ENCODE measurements around the gene ROBO2. TPM values are rescaled to one million over a fixed set of nuclear protein-coding genes. Genes with fewer than 3 reads are reported as not detected.

ROBO2 gene
- total and polyA plus RNA-seq, 10 of the 15 experiments (the other 5 are each of a cell fraction or from before 2014, with no cell fraction given): 0.22 to 2.5 (median 0.81) TPM

GRCh38 chr3:77460326-77460725 is 420.4 kb downstream of the ROBO2 start (continued):
- TF ChIP-seq GATAD2B (conservative IDR thresholded peaks at IDR 0.05; ENCODE audit: low read depth): no peak
- TF ChIP-seq, protein P1, sequence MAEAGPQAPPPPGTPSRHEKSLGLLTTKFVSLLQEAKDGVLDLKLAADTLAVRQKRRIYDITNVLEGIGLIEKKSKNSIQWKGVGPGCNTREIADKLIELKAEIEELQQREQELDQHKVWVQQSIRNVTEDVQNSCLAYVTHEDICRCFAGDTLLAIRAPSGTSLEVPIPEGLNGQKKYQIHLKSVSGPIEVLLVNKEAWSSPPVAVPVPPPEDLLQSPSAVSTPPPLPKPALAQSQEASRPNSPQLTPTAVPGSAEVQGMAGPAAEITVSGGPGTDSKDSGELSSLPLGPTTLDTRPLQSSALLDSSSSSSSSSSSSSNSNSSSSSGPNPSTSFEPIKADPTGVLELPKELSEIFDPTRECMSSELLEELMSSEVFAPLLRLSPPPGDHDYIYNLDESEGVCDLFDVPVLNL (IDR thresholded peaks at IDR 0.05; ENCODE audit: low read depth, low read length): no peak
- no peak for TF ChIP-seq SP1 (IDR thresholded peaks at IDR 0.05; ENCODE audit: low read depth, low read length)
- TF ChIP-seq MTA2 (IDR thresholded peaks at IDR 0.05; ENCODE audit: low read depth): no peak
- no peak for TF ChIP-seq RELA (IDR thresholded peaks at IDR 0.05; ENCODE audit: borderline replicate concordance, partially characterized antibody)
- no peak for TF ChIP-seq PAX5 (IDR thresholded peaks at IDR 0.05; ENCODE audit: borderline replicate concordance, low read depth, low read length)

- in situ Hi-C loops (cut with MboI) (no loop called here), intact Hi-C loops (cut with micrococcal nuclease; ENCODE audit: unreplicated experiment) (no loop called here)
- ATAC-seq: no peak
- RAD21 ChIA-PET (ENCODE audit: unreplicated experiment): no interaction called here
- POLR2A ChIA-PET: no interaction called here
- FAIRE-seq: no peak
- H4K20me1 ChIP-seq (ENCODE audit: control insufficient read depth, insufficient read depth): no peaks in the 10 kb centered on the region
- WGBS (ENCODE audit: insufficient coverage, insufficient replicate concordance, low lambda C conversion rate, missing lambda C conversion rate): 0% methylated on average over 1 of the region's 1 CpG
- H3K27ac ChIP-seq (ENCODE audit: control insufficient read depth, insufficient read depth): no peak overlapping the region
- H3K36me3 ChIP-seq (ENCODE audit: control insufficient read depth in 2 of 2, insufficient read depth in 2 of 2, low read length in 1 of 2): no peaks in the 10 kb centered on the region
- CTCF ChIA-PET: no interaction called here
- H2AFZ ChIP-seq (ENCODE audit: control insufficient read depth, low read depth, low read length): no peak overlapping the region
- H3K9me3 ChIP-seq (replicated peaks; ENCODE audit: control insufficient read depth, insufficient read depth, low read length): no peaks in the 10 kb centered on the region
- H3K79me2 ChIP-seq (ENCODE audit: control insufficient read depth, insufficient read depth, low read length): no peaks in the 10 kb centered on the region
- H3K27me3 ChIP-seq (replicated peaks in 1 of 2; ENCODE audit: control insufficient read depth in 2 of 2, insufficient read depth in 2 of 2, low read length in 1 of 2): no peaks in the 10 kb centered on the region
- H3K4me3 ChIP-seq: no peak overlapping the region
- H3K4me2 ChIP-seq (ENCODE audit: control insufficient read depth, insufficient read depth): no peak overlapping the region
- no peak overlapping the region for H3K9ac ChIP-seq (ENCODE audit: control insufficient read depth, insufficient read depth, low read length)
- no peaks in the 10 kb centered on the region for H3K4me1 ChIP-seq (ENCODE audit: control insufficient read depth, insufficient read depth, low read length)
- DNase-seq (ENCODE audit: low read depth, low spot score): no peak
- BruUV-seq (replicated peaks): no TSS peak
- SMC1A ChIA-PET (ENCODE audit: uncharacterized antibody, unreplicated experiment): no interaction called here
- TF ChIP-seq SRF (IDR thresholded peaks at IDR 0.05; ENCODE audit: low read depth in 2 of 2, low read length in 2 of 2) (no peak), CTCF (IDR thresholded peaks at IDR 0.05 in 2 of 3, conservative IDR thresholded peaks at IDR 0.05 in 1 of 3; ENCODE audit: control insufficient read depth in 2 of 3, extremely low read depth in 1 of 3, insufficient read depth in 1 of 3, low read depth in 3 of 3, low read length in 3 of 3) (no peak), JUND (IDR thresholded peaks at IDR 0.05; ENCODE audit: low read depth, low read length) (no peak), SPI1 (IDR thresholded peaks at IDR 0.05; ENCODE audit: borderline replicate concordance, insufficient read depth, low read depth, low read length) (no peak), RB1 (IDR thresholded peaks at IDR 0.05; ENCODE audit: borderline replicate concordance) (no peak), SMC3 (IDR thresholded peaks at IDR 0.05; ENCODE audit: borderline replicate concordance, low read length) (no peak), E4F1 (IDR thresholded peaks at IDR 0.05; ENCODE audit: borderline replicate concordance, partially characterized antibody) (no peak)
- TF ChIP-seq, protein P2, sequence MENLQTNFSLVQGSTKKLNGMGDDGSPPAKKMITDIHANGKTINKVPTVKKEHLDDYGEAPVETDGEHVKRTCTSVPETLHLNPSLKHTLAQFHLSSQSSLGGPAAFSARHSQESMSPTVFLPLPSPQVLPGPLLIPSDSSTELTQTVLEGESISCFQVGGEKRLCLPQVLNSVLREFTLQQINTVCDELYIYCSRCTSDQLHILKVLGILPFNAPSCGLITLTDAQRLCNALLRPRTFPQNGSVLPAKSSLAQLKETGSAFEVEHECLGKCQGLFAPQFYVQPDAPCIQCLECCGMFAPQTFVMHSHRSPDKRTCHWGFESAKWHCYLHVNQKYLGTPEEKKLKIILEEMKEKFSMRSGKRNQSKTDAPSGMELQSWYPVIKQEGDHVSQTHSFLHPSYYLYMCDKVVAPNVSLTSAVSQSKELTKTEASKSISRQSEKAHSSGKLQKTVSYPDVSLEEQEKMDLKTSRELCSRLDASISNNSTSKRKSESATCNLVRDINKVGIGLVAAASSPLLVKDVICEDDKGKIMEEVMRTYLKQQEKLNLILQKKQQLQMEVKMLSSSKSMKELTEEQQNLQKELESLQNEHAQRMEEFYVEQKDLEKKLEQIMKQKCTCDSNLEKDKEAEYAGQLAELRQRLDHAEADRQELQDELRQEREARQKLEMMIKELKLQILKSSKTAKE (IDR thresholded peaks at IDR 0.05; ENCODE audit: low read depth, poor library complexity, severe bottlenecking): no peak
- TF ChIP-seq, protein P3, sequence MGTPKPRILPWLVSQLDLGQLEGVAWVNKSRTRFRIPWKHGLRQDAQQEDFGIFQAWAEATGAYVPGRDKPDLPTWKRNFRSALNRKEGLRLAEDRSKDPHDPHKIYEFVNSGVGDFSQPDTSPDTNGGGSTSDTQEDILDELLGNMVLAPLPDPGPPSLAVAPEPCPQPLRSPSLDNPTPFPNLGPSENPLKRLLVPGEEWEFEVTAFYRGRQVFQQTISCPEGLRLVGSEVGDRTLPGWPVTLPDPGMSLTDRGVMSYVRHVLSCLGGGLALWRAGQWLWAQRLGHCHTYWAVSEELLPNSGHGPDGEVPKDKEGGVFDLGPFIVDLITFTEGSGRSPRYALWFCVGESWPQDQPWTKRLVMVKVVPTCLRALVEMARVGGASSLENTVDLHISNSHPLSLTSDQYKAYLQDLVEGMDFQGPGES (IDR thresholded peaks at IDR 0.05): no peak
Observed at GRCh38 chr3:77462951-77463350, 423.1 kb downstream of the ROBO2 start.

All from GM12878 (cell line).